Stimulated activated CD4-positive, alpha-beta T cell treated with anti-CD3 and anti-CD28 coated beads, Interleukin-15, amount 100 ng/mL, for 1 hour (primary cell): ENCODE measurements around the gene ELOVL7.
"Not testable (repeated sequence)": the region's sequence is repeated elsewhere in the genome, so short reads cannot be mapped to it uniquely, and the experiment has no call there.

Experiments
- DNase-seq, 2 donors: peaks; one replicate each; pipeline ENCODE4 v3.0.0-alpha.2; 2020; ENCODE audit warnings: low read depth in 1 of 2, low spot score in 1 of 2

Gene ELOVL7

GRCh38 chr5:60843936-60844905, at the start of gene ELOVL7:
Gene ELOVL7, minus strand, starts transcription at chr5:60844269. Its CDS starts 56,872 bp downstream, at chr5:60787397.
- no peak for DNase-seq

GRCh38 chr5:60893521-60893920, 49.5 kb upstream of the ELOVL7 start:
- no peak for DNase-seq

GRCh38 chr5:60891667-60892066, 47.6 kb upstream of the ELOVL7 start:
- no peak for DNase-seq

- no peak for DNase-seq
Observed at GRCh38 chr5:60888359-60889061, 44.4 kb upstream of the ELOVL7 start.

- DNase-seq: no peak
Observed at GRCh38 chr5:60887746-60888145, 43.7 kb upstream of the ELOVL7 start.

GRCh38 chr5:60887096-60887495, 43.0 kb upstream of the ELOVL7 start:
- no peak for DNase-seq

- DNase-seq: no peak
Observed at GRCh38 chr5:60886158-60886557, 42.1 kb upstream of the ELOVL7 start.

- no peak for DNase-seq
Observed at GRCh38 chr5:60883229-60883628, 39.2 kb upstream of the ELOVL7 start.

GRCh38 chr5:60872892-60873291, 28.8 kb upstream of the ELOVL7 start:
- DNase-seq: no peak

- DNase-seq: no peak
Observed at GRCh38 chr5:60870857-60871256, 26.8 kb upstream of the ELOVL7 start.

GRCh38 chr5:60860572-60860971, 16.5 kb upstream of the ELOVL7 start:
- DNase-seq: not testable (repeated sequence)

- no peak for DNase-seq
Observed at GRCh38 chr5:60856066-60856465, 12.0 kb upstream of the ELOVL7 start.

GRCh38 chr5:60852940-60853339, 8.9 kb upstream of the ELOVL7 start:
- no peak for DNase-seq

- DNase-seq: no peak
Observed at GRCh38 chr5:60852317-60852716, 8.2 kb upstream of the ELOVL7 start.

- no peak for DNase-seq
Observed at GRCh38 chr5:60851626-60852025, 7.6 kb upstream of the ELOVL7 start.

GRCh38 chr5:60846298-60846697, 2.2 kb upstream of the ELOVL7 start:
- DNase-seq: no peak

- no peak for DNase-seq
Observed at GRCh38 chr5:60843386-60843935, 608 bp downstream of the ELOVL7 start.

- DNase-seq: no peak
Observed at GRCh38 chr5:60842871-60843385, 1.1 kb downstream of the ELOVL7 start.

- DNase-seq: no peak
Observed at GRCh38 chr5:60841361-60841760, 2.7 kb downstream of the ELOVL7 start.

GRCh38 chr5:60836131-60836530, 7.9 kb downstream of the ELOVL7 start:
- DNase-seq: no peak

GRCh38 chr5:60835554-60835953, 8.5 kb downstream of the ELOVL7 start:
- no peak for DNase-seq

- DNase-seq: no peak
Observed at GRCh38 chr5:60833520-60833919, 10.5 kb downstream of the ELOVL7 start.
